ENCODE data around the gene TLR9. TPM values are rescaled to one million over a fixed set of nuclear protein-coding genes. Genes with fewer than 3 reads are reported as not detected.

TLR9 gene
- total RNA-seq, 1 experiment from 2014 or later: not detected

DNA sequence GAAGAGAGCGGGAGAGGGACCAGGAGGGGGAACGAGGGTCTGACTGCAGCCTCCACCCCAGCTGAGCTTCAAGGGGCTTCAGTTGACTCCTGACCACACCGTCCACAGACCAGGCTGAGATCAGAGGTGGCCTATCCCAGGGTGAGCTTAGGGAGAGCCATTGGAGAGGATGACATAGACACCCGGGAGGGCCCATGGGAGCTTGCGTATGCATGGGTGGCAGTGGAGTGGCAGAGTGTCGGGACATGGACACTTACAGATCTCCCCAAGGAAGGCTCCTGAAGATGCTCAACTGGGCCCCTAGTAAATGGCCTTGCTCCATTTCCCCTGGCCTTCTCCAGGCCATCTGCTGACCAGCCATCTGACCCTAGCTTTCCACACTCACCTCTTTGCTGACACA lies 40.1 kb downstream of the TLR9 start:
- Mint-ChIP-seq H3K27ac (no peak overlapping the region), H3K4me3 (no peak overlapping the region; a peak in 1 of 5 replicates), H3K27me3 (ENCODE audit: low read depth) (peaks cover 7% of the 10 kb centered on the region), H3K36me3 (ENCODE audit: insufficient read depth in 1 of 3, low read depth in 3 of 3) (no peaks in the 10 kb centered on the region), H3K4me1 (peaks cover 7 to 12% of the 10 kb centered on the region in 2 experiments), H3K9me3 (no peaks in the 10 kb centered on the region)
- TF ChIP-seq, protein P1, sequence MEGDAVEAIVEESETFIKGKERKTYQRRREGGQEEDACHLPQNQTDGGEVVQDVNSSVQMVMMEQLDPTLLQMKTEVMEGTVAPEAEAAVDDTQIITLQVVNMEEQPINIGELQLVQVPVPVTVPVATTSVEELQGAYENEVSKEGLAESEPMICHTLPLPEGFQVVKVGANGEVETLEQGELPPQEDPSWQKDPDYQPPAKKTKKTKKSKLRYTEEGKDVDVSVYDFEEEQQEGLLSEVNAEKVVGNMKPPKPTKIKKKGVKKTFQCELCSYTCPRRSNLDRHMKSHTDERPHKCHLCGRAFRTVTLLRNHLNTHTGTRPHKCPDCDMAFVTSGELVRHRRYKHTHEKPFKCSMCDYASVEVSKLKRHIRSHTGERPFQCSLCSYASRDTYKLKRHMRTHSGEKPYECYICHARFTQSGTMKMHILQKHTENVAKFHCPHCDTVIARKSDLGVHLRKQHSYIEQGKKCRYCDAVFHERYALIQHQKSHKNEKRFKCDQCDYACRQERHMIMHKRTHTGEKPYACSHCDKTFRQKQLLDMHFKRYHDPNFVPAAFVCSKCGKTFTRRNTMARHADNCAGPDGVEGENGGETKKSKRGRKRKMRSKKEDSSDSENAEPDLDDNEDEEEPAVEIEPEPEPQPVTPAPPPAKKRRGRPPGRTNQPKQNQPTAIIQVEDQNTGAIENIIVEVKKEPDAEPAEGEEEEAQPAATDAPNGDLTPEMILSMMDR (conservative IDR thresholded peaks at IDR 0.05): no peak
- Histone ChIP-seq H2BK20ac (ENCODE audit: low read depth, low read length, poor library complexity, severe bottlenecking) (no peak overlapping the region), H3K27ac (ENCODE audit: insufficient read length, low read depth, low read length) (no peak overlapping the region), H4K91ac (ENCODE audit: insufficient read length, low read depth, low read length) (no peak overlapping the region), H3K4ac (ENCODE audit: low read depth, low read length) (no peak overlapping the region), H2AK5ac (ENCODE audit: insufficient read length, low read length) (no peak overlapping the region), H2AFZ (ENCODE audit: low read length) (no peak overlapping the region), H3T11ph (ENCODE audit: low read length) (no peak overlapping the region), H3K79me2 (ENCODE audit: insufficient read depth, low read length) (no peaks in the 10 kb centered on the region), H4K5ac (ENCODE audit: insufficient read length, low read depth, low read length) (no peak overlapping the region), H3K14ac (ENCODE audit: insufficient read depth, low read length) (no peak overlapping the region), H3K4me1 (ENCODE audit: insufficient read depth, low read length) (no peaks in the 10 kb centered on the region), H3K9ac (ENCODE audit: extremely low read depth, insufficient read length, low read length) (no peak overlapping the region), H2BK120ac (ENCODE audit: low read depth, low read length, poor library complexity, severe bottlenecking) (no peak overlapping the region), H3K18ac (ENCODE audit: insufficient read length, low read depth, low read length) (no peak overlapping the region), H4K20me1 (ENCODE audit: control insufficient read depth, insufficient read depth, insufficient read length) (no peaks in the 10 kb centered on the region), H2BK15ac (ENCODE audit: low read depth, low read length) (no peak overlapping the region), H3K27me3 (ENCODE audit: insufficient read depth, low read length) (no peaks in the 10 kb centered on the region), H4K8ac (replicated peaks; ENCODE audit: insufficient read length, low read depth, low read length) (no peak overlapping the region), H2BK12ac (ENCODE audit: insufficient read length, low read depth, low read length) (no peak overlapping the region), H3K23me2 (ENCODE audit: insufficient read length, low read depth, low read length, poor library complexity, severe bottlenecking) (no peaks in the 10 kb centered on the region), H3K79me1 (ENCODE audit: insufficient read depth, low read depth, low read length, poor library complexity, severe bottlenecking) (no peaks in the 10 kb centered on the region), H3K4me2 (ENCODE audit: insufficient read depth, insufficient read length, low read length) (no peak overlapping the region), H3K56ac (ENCODE audit: insufficient read length, low read depth, low read length) (no peak overlapping the region), H3K23ac (ENCODE audit: insufficient read length, low read depth, low read length) (no peak overlapping the region), H3K9me3 (ENCODE audit: control insufficient read depth, low read depth, low read length) (no peaks in the 10 kb centered on the region), H2BK5ac (ENCODE audit: insufficient read length, low read length) (no peak overlapping the region)
- no CpG with 5 or more reads among the region's 6 CpGs for WGBS (ENCODE audit: extremely low coverage, insufficient read length, low lambda C conversion rate)
- DNase-seq: no peak
